ENCODE measurements around the gene FAR2.

FAR2 gene

DNA sequence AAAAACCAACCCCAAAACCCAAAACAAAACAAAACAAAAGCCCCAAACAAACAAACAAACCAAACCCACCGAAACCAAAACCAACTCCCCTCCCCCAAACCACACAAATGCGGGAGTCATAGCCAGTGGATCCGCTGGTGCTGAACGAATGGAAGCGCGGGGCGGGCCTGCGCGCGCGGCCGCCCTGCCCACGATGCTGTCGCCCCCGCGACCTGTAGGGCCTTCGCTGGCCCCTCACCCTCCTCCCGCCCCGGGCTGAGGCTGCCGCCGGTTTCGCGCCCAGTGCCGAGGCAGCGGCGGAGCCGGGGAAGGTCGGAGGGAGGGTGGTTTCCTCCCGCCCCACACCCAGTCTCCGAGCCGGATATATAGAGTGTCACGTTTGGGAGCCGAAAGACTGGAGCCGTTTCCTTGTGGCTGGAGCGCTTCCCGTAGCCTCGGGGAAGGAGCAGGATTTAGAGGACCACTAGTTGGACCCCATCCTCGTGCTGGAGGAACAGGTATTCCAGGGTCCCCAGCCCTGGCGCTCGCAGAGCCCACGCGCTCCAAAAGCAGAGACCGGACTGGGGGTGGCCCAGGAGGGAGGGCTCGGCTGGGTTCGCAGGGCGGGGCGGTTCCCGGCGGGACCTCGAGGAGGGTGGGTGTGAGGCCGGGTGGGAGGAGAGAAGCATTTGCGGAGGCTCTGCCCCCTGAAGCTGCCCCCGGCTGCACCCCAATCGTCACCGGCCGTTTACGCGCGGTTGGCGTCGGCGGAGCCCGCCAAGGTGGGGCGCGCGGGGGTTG is at the start of gene FAR2:
FAR2 (plus strand) TSS at position 368 of the 780 bp plus-strand sequence. CDS start 121,172 bp downstream, outside the sequence.
- DNase-seq (ENCODE audit: low read depth): no peak
- in situ Hi-C loops (cut with HindIII; ENCODE audit: low sequenced_read_pairs): no loop called here
- no peak for TF ChIP-seq CTCF (IDR thresholded peaks at IDR 0.05; ENCODE audit: low read depth, low read length, missing control alignments)
- H3K4me3 ChIP-seq (ENCODE audit: low read depth, low read length): peak within 1 kb of the TSS; percentile 86

DNA sequence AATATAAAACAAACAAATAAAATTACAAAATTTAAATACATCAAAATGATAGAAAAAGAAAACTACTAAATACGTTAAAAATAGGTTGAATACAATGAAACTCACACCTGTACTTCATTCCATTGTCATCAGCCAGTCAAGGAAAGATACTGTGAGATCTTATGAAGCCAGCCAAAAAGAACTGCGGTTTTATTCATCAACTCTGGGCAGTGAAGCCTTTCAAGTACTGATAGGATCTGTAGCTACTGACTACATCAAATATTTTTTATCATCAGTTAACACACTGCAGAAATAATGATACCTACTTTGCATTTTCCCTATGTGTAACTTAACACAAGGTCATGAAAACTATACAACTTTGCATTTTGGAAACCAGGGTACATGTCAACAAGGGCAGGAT is 46.3 kb upstream of the FAR2 start:
- H3K4me3 ChIP-seq (ENCODE audit: low read depth, low read length): no peak overlapping the region
- DNase-seq (ENCODE audit: low read depth): no peak
- in situ Hi-C loops (cut with HindIII; ENCODE audit: low sequenced_read_pairs): no loop called here
- TF ChIP-seq CTCF (IDR thresholded peaks at IDR 0.05; ENCODE audit: low read depth, low read length, missing control alignments): no peak

GRCh38 chr12:29103539-29103974 is 45.5 kb upstream of the FAR2 start:
- no peak overlapping the region for H3K4me3 ChIP-seq (ENCODE audit: low read depth, low read length)
- in situ Hi-C loops (cut with HindIII; ENCODE audit: low sequenced_read_pairs): no loop called here
- DNase-seq (ENCODE audit: low read depth): no peak
- no peak for TF ChIP-seq CTCF (IDR thresholded peaks at IDR 0.05; ENCODE audit: low read depth, low read length, missing control alignments)

- H3K4me3 ChIP-seq (ENCODE audit: low read depth, low read length): no peak overlapping the region
- in situ Hi-C loops (cut with HindIII; ENCODE audit: low sequenced_read_pairs): no loop called here
- DNase-seq (ENCODE audit: low read depth): no peak
Observed at GRCh38 chr12:29104516-29104915, 44.6 kb upstream of the FAR2 start.

DNA sequence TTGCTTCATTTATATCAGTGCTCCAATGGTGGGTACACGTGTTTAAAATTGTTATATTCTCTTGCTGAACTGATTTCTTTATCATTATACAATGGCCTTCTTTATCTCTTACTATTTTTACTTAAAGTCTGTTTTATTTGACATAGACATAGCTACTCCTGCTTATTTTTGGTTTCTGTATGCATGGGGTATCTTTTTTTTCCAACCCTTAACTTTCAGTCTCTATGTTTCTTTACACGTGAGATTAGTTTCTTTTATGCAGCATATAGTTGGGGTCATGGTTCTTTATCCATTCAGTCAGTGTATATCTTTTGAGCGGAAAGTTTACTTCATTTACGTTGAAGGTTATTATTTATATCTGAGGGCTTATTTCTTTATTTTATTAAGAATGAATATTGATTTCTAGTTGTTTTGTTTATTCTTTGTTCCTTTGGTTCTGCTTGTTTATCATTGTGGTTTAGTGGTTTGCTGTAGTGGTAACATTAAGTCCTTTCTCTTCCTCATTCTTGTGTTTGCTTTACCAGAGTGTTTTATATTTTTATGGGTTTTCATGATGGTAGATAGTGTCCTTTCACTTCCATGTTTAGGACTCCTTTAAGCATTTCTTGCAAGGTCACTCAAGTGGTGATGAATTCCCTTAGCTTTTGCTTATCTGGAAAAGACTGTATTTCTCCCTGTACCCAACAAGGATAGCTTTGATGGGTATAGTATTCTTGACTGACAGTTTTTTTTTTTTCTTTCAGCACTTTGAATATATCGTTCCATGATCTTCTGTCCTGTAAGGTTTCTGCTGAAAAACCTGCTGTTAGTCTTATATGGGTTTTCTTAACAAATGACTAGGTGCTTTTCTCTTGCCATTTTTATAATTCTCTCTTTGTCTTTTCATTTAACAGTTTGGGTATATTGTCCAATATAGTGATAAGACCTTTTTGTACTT is 38.3 kb upstream of the FAR2 start:
- H3K4me3 ChIP-seq (ENCODE audit: low read depth, low read length): no peak overlapping the region
- in situ Hi-C loops (cut with HindIII; ENCODE audit: low sequenced_read_pairs): no loop called here
- TF ChIP-seq CTCF (IDR thresholded peaks at IDR 0.05; ENCODE audit: low read depth, low read length, missing control alignments): no peak
- no peak for DNase-seq (ENCODE audit: low read depth)

More at GRCh38 chr12:29104516-29104915, 44.6 kb upstream of the FAR2 start:
- TF ChIP-seq CTCF (IDR thresholded peaks at IDR 0.05; ENCODE audit: low read depth, low read length, missing control alignments): no peak

GRCh38 chr12:29113101-29113500 is 36.0 kb upstream of the FAR2 start:
- no peak overlapping the region for H3K4me3 ChIP-seq (ENCODE audit: low read depth, low read length)
- TF ChIP-seq CTCF (IDR thresholded peaks at IDR 0.05; ENCODE audit: low read depth, low read length, missing control alignments): no peak
- in situ Hi-C loops (cut with HindIII; ENCODE audit: low sequenced_read_pairs): no loop called here
- no peak for DNase-seq (ENCODE audit: low read depth)
